DND-41 (cell line): ENCODE measurements around the gene IBSP.

Experiments
- CTCF ChIP-seq: IDR thresholded peaks from 2 replicates; pipeline ENCODE4 v1.5.1; 2012; ENCODE audit warnings: borderline replicate concordance, low read length, moderate library complexity, mild to moderate bottlenecking; ENCODE audit not compliant: poor library complexity, severe bottlenecking; ENCODE audit errors: extremely low read depth
- EZH2 ChIP-seq: IDR thresholded peaks from 3 replicates; pipeline ENCODE4 v1.6.1; 2012; ENCODE audit warnings: borderline replicate concordance, low read depth, mild to moderate bottlenecking, moderate library complexity, low read length, inconsistent platforms; ENCODE audit not compliant: severe bottlenecking

DNA sequence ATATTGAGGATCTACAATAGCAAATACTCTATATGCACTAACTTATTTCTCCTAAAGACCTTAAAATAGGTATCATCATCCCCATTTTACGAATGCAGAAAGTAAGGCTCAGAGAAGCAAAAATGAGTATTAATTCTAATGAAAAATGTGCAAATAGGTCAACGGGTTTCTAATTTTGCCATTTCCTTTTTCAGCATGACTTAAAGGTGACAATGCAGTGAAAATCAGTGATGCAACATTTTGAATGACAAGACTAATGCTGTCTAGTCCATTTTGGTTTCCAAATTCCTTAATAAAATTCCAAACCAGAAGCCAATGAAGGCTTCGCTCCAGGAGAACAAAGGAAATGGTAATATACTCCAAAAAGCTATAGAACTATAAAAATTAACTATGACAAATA is 37.0 kb upstream of the IBSP start:
- TF ChIP-seq CTCF: no peak
- TF ChIP-seq EZH2: no peak
